Psoas muscle (tissue), 8 donors: ENCODE results near the gene ERICH6. TPM values are rescaled to one million over a fixed set of nuclear protein-coding genes. Genes with fewer than 3 reads are reported as not detected.
"Not testable (repeated sequence)": the region's sequence is repeated elsewhere in the genome, so short reads cannot be mapped to it uniquely, and the experiment has no call there.

Experiments
- ATAC-seq, 4 donors: fragments of 200-7000 bp; cut with Tn5 transposase; one replicate each; pipeline ENCODE4 v1.9.1; 2020; ENCODE audit warnings: moderate library complexity in 3 of 4, mild to moderate bottlenecking in 2 of 4
- DNase-seq, 2 donors: peaks; one replicate each; pipeline ENCODE4 v3.0.0-alpha.2; 2020
- H3K27ac ChIP-seq: fragments of 200-600 bp; one replicate; pipeline ENCODE4 v1.8.0; 2022
- H3K27me3 ChIP-seq, 3 donors: fragments of 200-600 bp in 1 of 3; one replicate each; pipeline versions ENCODE4 v1.6.1 to v1.8.0; 2013 to 2022; ENCODE audit warnings: low read length in 2 of 3, mild to moderate bottlenecking in 2 of 3, moderate library complexity in 1 of 3; ENCODE audit not compliant: insufficient read depth in 3 of 3
- H3K36me3 ChIP-seq, 2 donors: fragments of 200-600 bp in 1 of 2; one replicate each; pipeline versions ENCODE4 v1.6.1 to v1.8.0; 2013 to 2022; ENCODE audit warnings: low read depth in 1 of 2, mild to moderate bottlenecking in 1 of 2, moderate library complexity in 1 of 2; ENCODE audit not compliant: insufficient read depth in 1 of 2
- H3K4me1 ChIP-seq: fragments of 200-600 bp; one replicate; pipeline ENCODE4 v1.8.0; 2022
- H3K4me3 ChIP-seq: fragments of 200-600 bp; one replicate; pipeline ENCODE4 v1.8.0; 2022; ENCODE audit warnings: mild to moderate bottlenecking
- H3K9me3 ChIP-seq: fragments of 200-600 bp; one replicate; pipeline ENCODE4 v1.8.0; 2022
- WGBS, 3 donors: extraction: QIAGEN DNeasy Blood & Tissue Kit; methylation state at CpG; one replicate each; pipeline versions ENCODE4 v1.1.6 to v1.1.7; 2013; 5-methylcytosine and 5-hydroxymethylcytosine counted together
- intact Hi-C, 2 donors: fragments of 100-400 bp; cut with DNase I; formaldehyde crosslinking; loops; one replicate each; pipeline versions ENCODE4 v1.11.0 to v1.14.2; 2022
- polyA plus RNA-seq, 3 donors: library from polyadenylated mRNA; stranded (reverse); fragments of 200-250 nt; gene quantifications; one replicate each; pipeline ENCODE4 v1.2.3, GENCODE V29; 2013
- total RNA-seq, 4 donors: library from RNA; stranded (reverse); fragmentation: NEBNext Ultra II Directional in 2 of 4; extraction: Animal tissue kit (Norgen Biotek cat#: 25700) in 2 of 4; gene quantifications; one replicate each; pipeline versions ENCODE4 v1.2.1 to v1.2.4, GENCODE V29; 2021 to 2023
- TF ChIP-seq, protein P1 (sequence below): fragments of 200-600 bp; IDR thresholded peaks from one replicate; pipeline ENCODE4 v1.8.0; 2022; ENCODE audit warnings: antibody characterized with exemption
- donor health status: healthy with polysubstance abuse.
- donor health status: DM: no; HTN: no; CAD: no; lungs with moderate emphysema.
- donor health status: Bipolar disorder and iron deficiency.
- donor health status: healthy.
- donor health status: DM: yes; HTN: yes; CAD: no.
- donor health status: DM: no; HTN: no; CAD: no.
- donor health status: DM: no; HTN: no; CAD: no.
- donor health status: DM: yes; HTN: yes; CAD: no.

ERICH6 gene
- total and polyA plus RNA-seq, 7 donors = not detected

DNA sequence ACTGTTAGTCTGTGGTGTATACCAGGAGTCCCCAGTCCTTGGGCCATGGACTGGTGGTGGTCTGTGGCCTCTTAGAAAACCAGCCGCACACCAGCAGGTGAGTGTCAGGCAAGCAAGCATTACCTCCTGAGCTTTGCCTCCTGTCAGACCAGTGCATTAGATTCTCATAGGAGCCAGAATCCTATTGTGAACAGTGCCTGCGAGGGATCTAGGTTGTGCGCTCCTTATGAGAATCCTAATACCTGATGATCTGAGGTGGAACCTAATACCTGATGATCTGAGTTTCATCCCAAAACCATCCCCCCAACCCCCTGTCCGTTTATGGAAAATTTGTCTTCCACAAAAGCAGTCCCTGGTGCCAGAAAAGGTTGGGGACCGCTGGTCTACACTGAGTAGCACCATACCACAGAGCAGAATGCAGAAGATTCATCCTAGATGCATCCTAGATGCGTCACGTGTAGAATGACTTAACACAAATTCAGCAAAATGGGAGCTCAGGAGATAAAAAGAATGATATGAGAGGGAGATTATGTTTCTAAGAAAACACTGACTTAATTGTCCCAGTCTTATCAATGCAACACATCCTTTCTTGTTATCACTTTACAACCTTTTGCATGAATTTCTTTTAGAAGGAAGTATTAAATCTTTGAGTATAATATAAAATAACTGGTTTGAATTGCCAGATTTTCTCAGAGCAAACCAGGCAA lies 72.1 kb downstream of the ERICH6 start:
- WGBS, 3 donors = 89 to 93% (median 93%) methylated on average over 7 of the region's 7 CpGs
- Histone ChIP-seq H3K4me3 (no peak overlapping the region), H3K27me3 (no peaks in the 10 kb centered on the region), H3K4me1 (peaks cover 13% of the 10 kb centered on the region), H3K27ac (no peak overlapping the region), H3K9me3 (no peaks in the 10 kb centered on the region), H3K36me3 (peaks cover 4 to 50% of the 10 kb centered on the region in 2 donors)
- ATAC-seq = no peak
- intact Hi-C loops = no loop called here
- TF ChIP-seq, protein P1, sequence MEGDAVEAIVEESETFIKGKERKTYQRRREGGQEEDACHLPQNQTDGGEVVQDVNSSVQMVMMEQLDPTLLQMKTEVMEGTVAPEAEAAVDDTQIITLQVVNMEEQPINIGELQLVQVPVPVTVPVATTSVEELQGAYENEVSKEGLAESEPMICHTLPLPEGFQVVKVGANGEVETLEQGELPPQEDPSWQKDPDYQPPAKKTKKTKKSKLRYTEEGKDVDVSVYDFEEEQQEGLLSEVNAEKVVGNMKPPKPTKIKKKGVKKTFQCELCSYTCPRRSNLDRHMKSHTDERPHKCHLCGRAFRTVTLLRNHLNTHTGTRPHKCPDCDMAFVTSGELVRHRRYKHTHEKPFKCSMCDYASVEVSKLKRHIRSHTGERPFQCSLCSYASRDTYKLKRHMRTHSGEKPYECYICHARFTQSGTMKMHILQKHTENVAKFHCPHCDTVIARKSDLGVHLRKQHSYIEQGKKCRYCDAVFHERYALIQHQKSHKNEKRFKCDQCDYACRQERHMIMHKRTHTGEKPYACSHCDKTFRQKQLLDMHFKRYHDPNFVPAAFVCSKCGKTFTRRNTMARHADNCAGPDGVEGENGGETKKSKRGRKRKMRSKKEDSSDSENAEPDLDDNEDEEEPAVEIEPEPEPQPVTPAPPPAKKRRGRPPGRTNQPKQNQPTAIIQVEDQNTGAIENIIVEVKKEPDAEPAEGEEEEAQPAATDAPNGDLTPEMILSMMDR = no peak
- DNase-seq = no peak

DNA sequence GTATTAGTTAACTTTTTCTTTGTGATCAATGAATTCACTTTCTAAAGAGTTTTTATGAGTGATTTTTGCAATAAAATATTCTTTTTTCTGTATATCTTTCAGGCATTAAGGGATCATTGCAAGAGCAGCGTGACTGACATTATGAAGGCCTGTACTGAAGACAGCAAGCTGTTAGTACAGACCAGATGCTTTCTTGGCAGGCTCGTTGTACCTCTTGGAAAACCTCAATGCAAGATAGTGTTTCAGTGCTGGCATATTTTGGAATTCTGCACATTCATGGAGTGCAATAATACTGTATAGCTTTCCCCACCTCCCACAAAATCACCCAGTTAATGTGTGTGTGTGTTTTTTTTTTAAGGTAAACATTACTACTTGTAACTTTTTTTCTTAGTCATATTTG lies 76.2 kb downstream of the ERICH6 start:
- intact Hi-C loops = no loop called here
- DNase-seq (no peak), ATAC-seq (peak; percentile 85 to 92 (median 89))
- Histone ChIP-seq H3K27me3 (no peaks in the 10 kb centered on the region), H3K4me1 (peaks cover 21% of the 10 kb centered on the region), H3K27ac (no peak overlapping the region), H3K36me3 (peaks cover 9 to 76% of the 10 kb centered on the region in 2 donors), H3K4me3 (no peak overlapping the region), H3K9me3 (no peaks in the 10 kb centered on the region)
- TF ChIP-seq, protein P1 = no peak
- WGBS, 3 donors = 26 to 39% (median 30%) methylated on average over 2 of the region's 2 CpGs

DNA sequence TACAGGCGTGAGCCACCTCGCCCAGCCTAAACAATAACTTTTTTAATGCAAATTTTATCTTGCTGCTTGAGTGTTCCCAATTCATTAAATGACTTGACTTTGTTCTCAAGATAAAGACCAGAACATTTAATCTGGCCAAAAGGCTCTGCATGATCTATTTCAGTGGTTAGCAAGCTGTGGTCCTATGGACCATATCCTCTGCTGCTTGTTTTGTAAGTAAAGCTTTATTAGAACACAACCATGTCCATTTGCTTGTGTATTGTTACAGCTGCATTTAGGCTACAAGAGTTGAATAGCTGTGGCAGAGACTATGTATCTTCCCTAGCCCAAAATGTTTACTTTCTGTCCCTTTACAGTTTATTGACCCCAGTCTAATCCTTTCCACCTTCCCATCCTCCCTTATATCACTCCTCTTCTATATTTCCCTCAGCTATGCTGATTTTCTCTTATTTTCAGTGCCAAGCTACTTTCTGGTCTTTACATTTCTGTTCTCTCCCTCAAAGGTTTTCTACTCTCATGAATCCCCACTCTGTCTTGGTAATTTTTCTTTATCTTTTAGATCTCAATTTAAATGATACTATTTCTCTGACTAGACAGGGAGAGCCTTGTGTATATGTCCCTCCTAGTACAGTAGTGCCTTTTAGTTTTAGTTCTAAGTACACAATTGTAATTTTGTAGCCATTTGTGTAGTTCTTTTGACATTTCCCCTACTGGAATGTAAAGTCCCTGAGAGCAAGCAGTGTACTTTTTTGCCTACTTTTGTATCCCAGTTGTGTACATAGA lies 77.4 kb downstream of the ERICH6 start:
- no peak for DNase-seq
- WGBS, 3 donors = 96 to 100% (median 97%) methylated on average over 2 of the region's 2 CpGs
- no peak for ATAC-seq
- TF ChIP-seq, protein P1 = no peak
- intact Hi-C loops = no loop called here
- Histone ChIP-seq H3K4me1 (peaks cover 24% of the 10 kb centered on the region), H3K27me3 (no peaks in the 10 kb centered on the region), H3K36me3 (peaks cover 7 to 70% of the 10 kb centered on the region in 2 donors), H3K9me3 (no peaks in the 10 kb centered on the region), H3K4me3 (no peak overlapping the region), H3K27ac (no peak overlapping the region)

GRCh38 chr3:150623945-150624344 lies 79.8 kb downstream of the ERICH6 start:
- 91 to 98% (median 93%) methylated on average over 1 of the region's 1 CpG for WGBS, 3 donors
- peaks cover 24% of the 10 kb centered on the region for H3K4me1 ChIP-seq

GRCh38 chr3:150622955-150623354 lies 80.8 kb downstream of the ERICH6 start:
- peaks cover 22% of the 10 kb centered on the region for H3K4me1 ChIP-seq
- ATAC-seq, H3K27ac ChIP-seq, H3K27me3 ChIP-seq, DNase-seq, intact Hi-C loops, H3K9me3 ChIP-seq, H3K4me3 ChIP-seq: not testable (repeated sequence)
- peaks cover 5 to 39% of the 10 kb centered on the region in 2 donors for H3K36me3 ChIP-seq

More at GRCh38 chr3:150623945-150624344, 79.8 kb downstream of the ERICH6 start:
- peaks cover 5 to 49% of the 10 kb centered on the region in 2 donors for H3K36me3 ChIP-seq
- H3K27me3 ChIP-seq = no peaks in the 10 kb centered on the region
- no peak for DNase-seq
- no peak overlapping the region for H3K27ac ChIP-seq
- H3K9me3 ChIP-seq = no peaks in the 10 kb centered on the region
- no peak for ATAC-seq
- TF ChIP-seq, protein P1 = no peak
- H3K4me3 ChIP-seq = no peak overlapping the region
- intact Hi-C loops = no loop called here
